Skin of body (tissue), 3 donors: ENCODE results near the gene LY6G5B. TPM values are rescaled to one million over a fixed set of nuclear protein-coding genes. Genes with fewer than 3 reads are reported as not detected.
A peak's percentile ranks its signal among the peaks of the same experiment; 100 is the strongest.

Source experiments
- DNase-seq: peaks from one replicate; lab custom pipeline; 2025; lab: John Stamatoyannopoulos, UW
- small RNA-seq: library from RNA; depleted of rRNA; stranded (forward); fragments of <200 nt; gene quantifications from one replicate; pipeline ENCODE3, GENCODE V24; 2014; ENCODE audit warnings: low replicate concordance
- total RNA-seq: library from RNA; depleted of rRNA; stranded (reverse); fragments of >200 nt; gene quantifications from one replicate; pipeline ENCODE4 v1.2.3, GENCODE V29; 2014

The LY6G5B gene
- total RNA-seq, 1 donor from 2014 or later, result 4.0 TPM

DNA sequence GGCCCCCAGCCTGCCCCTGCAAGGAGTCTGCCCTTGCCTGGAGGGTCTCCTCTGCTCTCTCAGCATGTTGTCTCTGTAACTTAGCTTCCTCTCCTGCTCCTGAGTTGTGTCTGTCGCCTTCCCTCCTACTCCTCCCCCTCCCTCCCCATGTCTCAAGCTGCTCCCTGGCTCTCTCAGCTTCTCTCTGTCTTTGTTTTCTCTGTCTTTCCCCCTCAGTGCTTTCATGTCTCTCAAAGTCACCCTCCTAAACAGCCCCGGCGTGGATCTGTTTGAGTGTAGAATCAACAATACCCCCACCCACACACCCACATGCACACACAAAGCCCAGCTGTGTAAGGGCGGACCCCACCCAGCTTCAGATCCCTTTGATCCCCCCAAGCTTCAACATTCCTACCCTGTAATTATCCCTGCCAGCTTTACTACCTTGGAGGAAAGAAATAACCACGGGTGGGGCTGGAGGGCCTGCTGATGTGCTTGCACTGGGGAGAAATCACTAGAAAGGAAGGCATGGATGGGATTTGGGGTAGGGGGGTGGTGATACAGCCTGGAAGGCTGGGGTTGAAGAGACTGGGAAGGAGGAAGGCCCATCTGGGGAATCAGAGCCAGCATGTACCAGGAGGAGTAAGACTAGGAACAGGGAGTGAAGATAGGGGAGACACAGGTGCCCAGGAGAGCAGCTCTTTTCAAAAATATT, 44.4 kb downstream of the LY6G5B start:
- no peak for DNase-seq

DNA sequence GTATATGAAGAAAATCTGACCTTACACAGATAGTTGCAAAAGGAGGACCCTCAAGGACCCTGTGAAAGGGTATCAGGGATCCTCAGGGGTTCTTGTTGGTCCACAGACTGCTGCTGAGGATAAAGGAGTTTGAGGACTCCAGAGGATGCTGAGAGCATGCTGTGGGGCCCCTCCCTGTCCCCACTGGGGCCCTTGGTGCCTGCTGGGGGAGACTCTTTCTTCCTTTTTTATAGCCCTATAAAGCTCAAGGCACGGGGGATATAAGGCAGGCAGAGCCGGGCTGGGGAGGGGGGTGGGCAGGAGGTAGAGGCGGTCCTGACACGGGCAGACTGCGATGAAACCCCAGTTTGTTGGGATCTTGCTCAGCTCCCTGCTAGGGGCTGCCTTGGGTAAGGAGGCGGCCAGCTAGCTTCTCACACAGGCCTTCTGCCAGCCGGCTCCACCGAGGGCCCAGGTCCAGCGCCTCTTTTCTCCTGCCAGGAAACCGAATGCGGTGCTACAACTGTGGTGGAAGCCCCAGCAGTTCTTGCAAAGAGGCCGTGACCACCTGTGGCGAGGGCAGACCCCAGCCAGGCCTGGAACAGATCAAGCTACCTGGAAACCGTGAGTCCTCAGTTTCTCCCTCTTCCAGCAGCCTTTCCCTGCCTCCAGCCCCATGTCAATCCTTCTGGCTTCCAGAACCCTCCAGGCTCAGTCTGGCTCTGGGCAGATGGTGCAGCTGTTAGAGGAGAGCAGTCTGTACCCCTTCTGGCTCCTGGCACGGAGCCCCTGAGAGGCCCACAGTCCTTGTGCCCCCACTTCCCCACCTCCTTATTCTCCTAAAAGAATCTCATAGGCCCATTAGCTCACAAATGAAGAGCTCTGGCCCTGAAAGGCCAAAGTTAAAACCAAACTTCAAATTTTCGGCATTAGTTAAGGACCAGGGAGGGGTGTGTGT, 45.5 kb downstream of the LY6G5B start, which contains the start of gene LY6G6D:
Gene LY6G6D, plus strand, starts transcription at position 327 of the 937 bp plus-strand sequence. Its CDS starts 8 bp downstream, at position 335.
- no peak for DNase-seq

DNA sequence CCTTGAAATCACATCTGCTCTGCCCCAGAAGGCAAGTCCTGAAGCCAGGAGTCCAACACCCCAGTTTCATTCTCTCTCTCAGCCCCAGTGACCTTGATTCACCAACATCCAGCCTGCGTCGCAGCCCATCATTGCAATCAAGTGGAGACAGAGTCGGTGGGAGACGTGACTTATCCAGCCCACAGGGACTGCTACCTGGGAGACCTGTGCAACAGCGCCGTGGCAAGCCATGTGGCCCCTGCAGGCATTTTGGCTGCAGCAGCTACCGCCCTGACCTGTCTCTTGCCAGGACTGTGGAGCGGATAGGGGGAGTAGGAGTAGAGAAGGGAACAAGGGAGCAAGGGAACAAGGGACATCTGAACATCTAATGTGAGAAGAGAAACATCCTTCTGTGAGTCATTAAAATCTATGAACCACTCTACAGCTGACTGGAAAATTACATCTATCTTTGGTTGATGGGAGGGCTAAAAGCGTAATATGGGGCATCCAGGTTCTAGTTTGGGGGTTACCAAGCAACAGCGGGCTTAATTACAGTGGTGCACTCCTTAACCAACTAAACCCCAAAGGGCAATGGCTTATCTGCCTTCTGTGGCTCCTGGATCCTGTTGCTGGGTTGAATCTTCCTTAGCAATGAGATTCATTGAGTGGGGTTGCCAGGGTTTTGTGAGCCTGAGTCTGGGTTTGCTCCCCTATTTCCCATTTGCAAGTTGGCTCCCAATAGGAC, 47.9 kb downstream of the LY6G5B start:
- no peak for DNase-seq

DNA sequence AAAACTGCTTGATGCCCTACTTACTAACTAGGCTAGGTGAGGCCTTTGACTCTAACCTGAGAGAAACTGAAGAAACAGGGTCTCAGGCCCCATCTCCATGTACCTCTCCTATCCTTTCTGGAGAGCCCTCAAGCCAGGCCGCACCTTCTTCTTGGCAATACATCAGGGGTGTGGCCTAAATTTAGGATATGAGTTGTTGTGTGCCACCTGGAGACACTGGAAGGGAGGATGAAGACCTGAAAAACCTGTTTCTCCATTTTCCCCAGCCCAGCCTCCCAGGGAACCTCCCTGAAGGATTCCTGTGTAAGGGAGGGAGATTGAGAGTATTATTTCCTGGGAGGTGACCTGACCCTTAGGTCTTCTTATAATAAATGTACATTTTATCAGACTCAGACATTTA, 48.5 kb downstream of the LY6G5B start:
- no peak for DNase-seq

DNA sequence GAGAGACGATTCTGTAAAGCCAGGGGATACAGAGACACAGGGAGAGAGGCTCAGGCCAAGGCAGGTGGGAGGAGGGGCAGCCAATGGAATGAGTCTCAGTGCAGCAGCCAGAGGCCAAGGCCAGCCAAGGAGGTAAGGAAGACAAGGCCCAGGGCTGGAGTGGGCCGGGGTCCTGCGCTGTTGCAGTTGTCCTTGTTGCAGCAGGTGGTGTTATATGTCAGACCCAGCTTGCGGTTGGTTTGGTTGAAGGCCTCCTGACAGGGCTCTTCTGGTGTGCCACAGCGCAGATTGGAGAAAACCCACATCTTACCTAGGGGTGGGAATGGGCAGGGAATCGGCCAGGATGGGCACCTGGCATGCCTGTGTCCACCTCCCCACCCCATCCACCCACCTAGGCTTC, 49.2 kb downstream of the LY6G5B start:
- no peak for DNase-seq

DNA sequence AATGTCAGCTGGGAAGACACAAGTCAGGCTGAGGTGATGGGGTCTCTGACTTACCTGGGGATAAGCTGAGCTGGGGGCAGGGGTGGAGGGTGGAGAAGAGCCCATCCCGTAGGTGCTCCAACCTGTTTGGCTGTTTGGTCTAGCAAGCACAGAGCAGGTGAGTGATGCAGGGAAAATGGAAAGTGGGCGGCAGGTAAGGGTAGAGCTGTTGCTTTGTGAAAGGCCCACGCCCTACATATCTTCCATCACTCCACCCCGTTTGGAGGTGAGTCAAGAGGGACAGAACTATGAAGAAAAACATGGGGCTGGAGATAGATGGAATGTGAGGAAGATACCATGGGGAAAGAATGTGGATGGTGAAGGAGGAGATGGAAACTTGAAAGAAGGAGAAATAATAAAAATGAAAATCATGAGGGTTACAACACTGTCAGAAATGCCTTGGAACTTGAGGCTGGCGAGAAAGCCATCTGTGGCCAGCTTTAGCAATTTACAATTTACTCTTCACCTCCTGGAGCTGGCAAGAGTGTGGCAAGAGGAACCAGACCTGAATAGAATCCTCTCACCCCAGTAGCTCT, 50.5 kb downstream of the LY6G5B start:
- DNase-seq, result no peak

DNA sequence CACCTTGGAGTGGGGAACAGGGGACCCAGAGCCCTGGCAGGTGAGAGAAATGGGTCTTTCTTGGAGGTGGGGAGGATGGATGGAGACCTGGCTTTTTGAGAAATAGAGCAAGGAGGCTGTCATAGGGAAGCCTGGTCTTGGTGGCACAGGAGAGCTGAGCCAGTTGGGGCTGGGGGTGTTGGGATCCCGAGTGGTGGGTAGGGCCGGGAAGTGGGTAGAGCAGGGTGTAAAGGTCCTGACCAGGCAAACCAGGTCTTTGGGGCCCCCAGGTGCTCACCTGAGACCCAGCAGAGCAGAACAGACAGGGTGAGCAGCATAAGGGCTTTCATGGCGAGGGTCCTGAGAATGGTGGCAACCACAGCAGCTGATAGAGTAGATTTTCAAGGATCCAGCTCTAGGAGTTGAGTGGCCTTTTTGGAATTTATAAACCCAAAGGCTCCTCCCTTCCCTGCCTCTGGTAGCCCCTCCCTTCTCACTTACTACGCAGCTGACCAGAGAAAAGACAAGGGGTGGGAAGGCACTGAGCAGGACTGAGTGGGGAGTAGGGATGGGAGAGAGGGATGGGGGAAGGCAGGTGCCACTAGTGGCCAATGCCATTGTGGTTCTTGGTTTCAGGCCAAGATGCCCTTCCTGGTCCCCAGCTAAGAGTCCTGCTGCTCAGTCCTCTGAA, 51.7 kb downstream of the LY6G5B start, which contains the start of gene LY6G6C:
Gene LY6G6C, minus strand, starts transcription at position 396 of the 670 bp plus-strand sequence. Its CDS starts 67 bp downstream, at position 329.
- no peak for DNase-seq

DNA sequence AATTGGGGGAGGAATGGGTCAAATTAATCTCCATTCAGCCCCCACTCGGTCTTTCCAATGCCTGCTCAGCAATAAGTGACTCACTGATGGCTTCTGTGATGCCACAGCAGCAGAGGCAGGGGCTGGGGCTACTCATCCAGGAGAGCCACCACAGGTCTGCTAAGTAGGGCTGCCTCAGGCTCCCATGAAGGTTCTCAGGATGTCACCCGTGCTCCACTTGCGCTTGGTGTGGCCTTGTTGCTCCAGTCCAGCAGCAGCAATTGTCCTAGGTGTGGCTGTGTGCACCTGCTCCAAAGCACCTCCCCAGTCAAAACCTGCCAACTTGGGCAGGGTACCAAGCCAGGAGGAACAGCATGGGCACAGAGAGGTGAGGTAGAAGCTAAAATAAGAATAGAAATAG, 52.4 kb downstream of the LY6G5B start:
- DNase-seq, result no peak

Small RNA genes within 50 kb of the gene (small RNA-seq; reads per million reads assigned to genes)
- gene LY6G6D, result not detected
- not detected for gene MIR4646
- gene MIR6832, result not detected
- not detected for gene RF00019
- 3.9 reads per million, percentile 90 among the genes with 10 or more reads in this experiment for gene SNORA38

Other genes with a start within 250 kb of the LY6G5B start
- 1.2 TPM for gene MICB, start 171.8 kb upstream of the LY6G5B start, total RNA-seq
- not detected for gene MCCD1, start 141.0 kb upstream of the LY6G5B start, total RNA-seq
- 267 TPM for gene DDX39B, start 128.0 kb upstream of the LY6G5B start, total RNA-seq
- gene ATP6V1G2, start 123.4 kb upstream of the LY6G5B start, total RNA-seq, result 1.4 TPM
- 12.1 TPM for gene NFKBIL1, start 122.4 kb upstream of the LY6G5B start, total RNA-seq
- gene LTA, start 97.7 kb upstream of the LY6G5B start, total RNA-seq, result not detected
- 1.9 TPM for gene TNF, start 94.4 kb upstream of the LY6G5B start, total RNA-seq
- gene LTB, start 87.6 kb upstream of the LY6G5B start, total RNA-seq, result 1.6 TPM
- gene LST1, start 83.7 kb upstream of the LY6G5B start, total RNA-seq, result 7.6 TPM
- gene NCR3, start 77.0 kb upstream of the LY6G5B start, total RNA-seq, result not detected
- 23.8 TPM for gene AIF1, start 54.7 kb upstream of the LY6G5B start, total RNA-seq
- gene PRRC2A, start 49.3 kb upstream of the LY6G5B start, total RNA-seq, result 49.6 TPM
- gene BAG6, start 17.3 kb upstream of the LY6G5B start, total RNA-seq, result 101 TPM
- gene APOM, start 14.1 kb upstream of the LY6G5B start, total RNA-seq, result 1.2 TPM
- gene C6orf47, start 9.2 kb upstream of the LY6G5B start, total RNA-seq, result 14.1 TPM
- 8.2 TPM for gene GPANK1, start 5.0 kb upstream of the LY6G5B start, total RNA-seq
- 75.8 TPM for gene CSNK2B, start 3.9 kb upstream of the LY6G5B start, total RNA-seq
- gene LY6G5C, start 11.1 kb downstream of the LY6G5B start, total RNA-seq, result not detected
- 36.0 TPM for gene ABHD16A, start 33.3 kb downstream of the LY6G5B start, total RNA-seq
- gene LY6G6F, start 36.9 kb downstream of the LY6G5B start, total RNA-seq, result not detected
- 10.3 TPM for gene LY6G6D, start 45.4 kb downstream of the LY6G5B start, total RNA-seq
- gene LY6G6C, start 51.8 kb downstream of the LY6G5B start, total RNA-seq, result 20.4 TPM
- 0.59 TPM for gene MPIG6B, start 53.4 kb downstream of the LY6G5B start, total RNA-seq
- gene DDAH2, start 59.3 kb downstream of the LY6G5B start, total RNA-seq, result 62.2 TPM
- gene CLIC1, start 66.6 kb downstream of the LY6G5B start, total RNA-seq, result 185 TPM
- 9.1 TPM for gene MSH5, start 70.0 kb downstream of the LY6G5B start, total RNA-seq
- gene SAPCD1, start 92.7 kb downstream of the LY6G5B start, total RNA-seq, result 3.9 TPM
- gene VWA7, start 107.4 kb downstream of the LY6G5B start, total RNA-seq, result 0.99 TPM
- gene VARS1, start 125.8 kb downstream of the LY6G5B start, total RNA-seq, result 29.1 TPM
- 21.0 TPM for gene LSM2, start 137.0 kb downstream of the LY6G5B start, total RNA-seq
- 1.8 TPM for gene HSPA1L, start 145.3 kb downstream of the LY6G5B start, total RNA-seq
- 213 TPM for gene HSPA1A, start 145.6 kb downstream of the LY6G5B start, total RNA-seq
- gene HSPA1B, start 157.8 kb downstream of the LY6G5B start, total RNA-seq, result 286 TPM
- gene NEU1, start 192.8 kb downstream of the LY6G5B start, total RNA-seq, result 19.0 TPM
- 0.10 TPM for gene SLC44A4, start 209.0 kb downstream of the LY6G5B start, total RNA-seq
- 25.6 TPM for gene EHMT2, start 227.7 kb downstream of the LY6G5B start, total RNA-seq
- 3.9 TPM for gene ZBTB12, start 232.1 kb downstream of the LY6G5B start, total RNA-seq